NCI-H2196 treated with DMSO at 0.1 percent for 48 hours (cell line): ENCODE results near the gene ANAPC4.

Experiments
- DNase-seq: peaks from one replicate; lab custom pipeline; 2025; ENCODE audit not compliant: unreplicated experiment; lab: John Stamatoyannopoulos, UW

ANAPC4 gene

DNA sequence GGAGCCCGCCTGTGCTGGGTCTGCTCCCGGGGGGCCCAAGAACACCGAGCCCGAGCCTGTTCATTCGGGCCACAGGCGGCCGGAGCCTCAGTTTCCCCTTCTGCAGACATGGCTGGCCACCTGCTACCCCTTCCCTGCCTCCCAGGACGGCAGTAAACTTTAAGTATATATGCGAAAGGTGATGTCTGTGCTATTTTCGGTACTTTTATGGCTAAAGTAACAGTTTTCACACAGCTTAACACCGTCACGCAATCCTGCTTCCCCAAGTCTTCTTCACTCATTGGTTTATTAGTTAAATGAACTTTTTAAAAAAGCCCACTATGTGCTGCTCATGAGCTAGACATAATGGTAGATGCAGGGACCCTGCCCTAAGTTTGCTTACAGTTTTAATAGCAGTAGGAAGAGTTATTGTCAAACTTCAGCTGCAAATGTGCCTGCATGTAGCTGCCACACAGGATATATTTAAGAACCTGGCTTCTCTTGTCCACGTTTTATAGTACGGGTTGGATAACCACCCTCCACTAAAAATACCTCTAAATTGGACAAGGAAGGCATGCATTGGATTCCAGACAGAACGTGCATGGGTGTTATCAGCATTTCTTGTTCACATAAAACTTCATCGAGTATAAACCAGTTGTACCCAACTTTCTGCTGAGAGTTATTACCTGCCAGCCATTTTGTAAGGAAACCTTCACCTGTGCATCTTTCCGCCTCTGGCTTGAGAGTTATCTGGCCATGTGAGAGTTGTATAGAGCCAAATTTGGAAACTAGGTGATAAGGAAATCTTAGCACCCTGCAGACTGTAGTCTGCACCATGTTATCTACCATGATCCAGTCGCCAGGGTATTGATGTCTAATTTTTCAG is 741 bp downstream of the ANAPC4 start:
- DNase-seq: no peak

DNA sequence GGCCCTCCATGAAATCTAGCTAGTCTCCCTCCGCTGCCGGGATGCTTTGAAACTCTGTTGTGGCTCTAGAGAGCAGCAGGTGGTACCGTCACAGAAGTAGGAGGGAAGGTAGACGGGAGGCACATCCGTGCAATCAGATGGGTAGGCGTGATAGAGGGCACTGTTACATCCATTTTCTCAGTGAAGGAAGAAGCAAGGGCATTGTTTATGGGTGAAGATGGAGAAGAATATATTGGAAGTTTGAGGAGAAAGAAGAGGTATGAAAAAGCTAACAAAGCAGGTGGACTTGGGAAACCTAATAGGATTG is 1.3 kb downstream of the ANAPC4 start:
- no peak for DNase-seq

DNA sequence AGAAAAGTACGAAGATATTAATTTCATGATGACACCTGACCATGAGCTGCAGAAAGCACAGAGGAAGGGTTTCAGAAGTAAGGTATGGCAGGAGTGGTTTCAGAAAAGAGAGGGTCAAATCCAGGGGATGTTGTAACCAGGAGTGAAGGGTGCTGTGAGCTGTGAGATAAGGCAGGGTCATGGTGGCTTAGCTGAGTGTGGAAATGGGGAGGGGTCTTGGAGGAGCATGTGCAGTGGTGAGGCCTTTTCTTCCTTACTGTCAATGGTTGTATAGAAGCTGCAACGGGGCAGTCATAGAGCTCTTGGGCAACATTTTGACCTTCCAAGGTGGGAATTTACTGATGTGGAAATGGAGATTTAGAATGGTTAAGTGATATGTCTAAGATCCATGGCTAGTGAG is 2.5 kb downstream of the ANAPC4 start:
- no peak for DNase-seq

DNA sequence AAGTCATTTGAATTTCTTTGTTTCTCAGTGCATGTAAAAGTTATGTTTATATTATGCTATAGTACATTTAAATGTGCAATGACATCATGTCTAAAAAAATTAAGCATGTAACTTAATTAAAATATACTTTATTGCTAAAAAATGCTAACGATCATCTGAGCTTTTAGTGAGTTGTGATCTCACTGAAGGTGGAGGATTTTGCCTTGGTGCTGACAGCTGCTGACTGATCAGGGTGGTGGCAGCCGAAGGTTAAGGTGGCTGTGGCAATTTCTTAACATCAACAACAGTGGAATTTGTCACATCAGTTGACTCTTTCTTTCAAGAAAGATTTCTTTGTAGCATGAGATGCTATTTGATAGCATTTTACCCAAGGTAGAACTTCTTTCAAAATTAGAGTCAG is 6.6 kb downstream of the ANAPC4 start:
- no peak for DNase-seq

DNA sequence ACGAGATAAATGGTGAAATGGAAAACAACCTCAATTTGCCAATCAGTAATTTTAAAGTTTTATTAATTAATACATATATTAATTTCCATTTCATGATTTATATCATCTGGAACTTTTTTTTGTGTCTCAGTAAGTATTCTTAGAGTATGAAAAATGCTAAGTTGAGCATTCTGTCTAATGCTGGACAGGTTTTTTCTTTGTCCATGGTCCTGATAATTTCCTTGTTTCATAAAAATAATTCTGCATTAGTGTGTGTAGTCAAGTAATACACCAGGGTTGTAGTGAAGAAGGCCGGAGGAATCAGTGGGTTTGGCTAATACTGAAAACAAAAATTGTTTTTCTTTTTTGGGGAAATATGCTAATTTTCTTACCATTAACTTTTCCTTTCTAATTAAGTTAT is 9.9 kb downstream of the ANAPC4 start:
- no peak for DNase-seq

DNA sequence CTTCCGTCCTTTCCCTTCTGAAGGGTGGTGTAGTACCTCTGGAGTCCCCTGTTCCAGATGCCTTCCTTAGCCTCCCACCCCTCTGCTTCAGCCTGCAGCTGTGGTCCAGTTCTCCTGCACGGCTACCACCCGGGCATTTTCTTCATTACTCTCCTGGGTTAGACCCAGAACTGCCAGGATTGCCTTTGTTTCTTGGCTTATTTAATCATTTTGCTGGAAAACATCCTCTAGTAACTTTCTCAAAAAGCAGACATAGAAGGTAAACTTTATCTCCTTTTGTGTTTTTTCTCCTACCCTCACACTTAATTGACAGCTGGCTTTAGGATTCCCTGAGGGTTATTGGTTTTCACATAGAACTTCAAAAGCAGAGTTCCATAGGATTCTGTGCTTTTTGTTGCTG is 20.2 kb downstream of the ANAPC4 start:
- no peak for DNase-seq

DNA sequence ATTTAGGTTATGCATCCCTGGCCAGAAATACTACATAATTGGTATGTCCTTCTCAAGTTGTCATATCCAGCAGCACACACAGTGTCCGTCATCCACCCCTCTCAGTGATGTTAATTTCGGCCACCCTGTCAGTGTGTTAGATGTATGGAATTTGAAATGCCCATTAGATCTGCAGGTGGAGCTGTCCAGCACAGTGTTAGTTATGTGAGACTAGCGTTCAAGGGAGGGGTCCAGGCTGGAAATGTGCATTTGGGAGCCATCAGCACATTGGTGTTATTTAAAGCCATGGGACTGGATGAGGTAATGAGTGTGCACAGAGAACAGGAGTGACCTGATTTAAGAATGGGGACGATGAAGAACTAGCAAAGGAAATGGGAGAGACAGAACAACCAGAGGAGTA is 22.4 kb downstream of the ANAPC4 start:
- DNase-seq: no peak

DNA sequence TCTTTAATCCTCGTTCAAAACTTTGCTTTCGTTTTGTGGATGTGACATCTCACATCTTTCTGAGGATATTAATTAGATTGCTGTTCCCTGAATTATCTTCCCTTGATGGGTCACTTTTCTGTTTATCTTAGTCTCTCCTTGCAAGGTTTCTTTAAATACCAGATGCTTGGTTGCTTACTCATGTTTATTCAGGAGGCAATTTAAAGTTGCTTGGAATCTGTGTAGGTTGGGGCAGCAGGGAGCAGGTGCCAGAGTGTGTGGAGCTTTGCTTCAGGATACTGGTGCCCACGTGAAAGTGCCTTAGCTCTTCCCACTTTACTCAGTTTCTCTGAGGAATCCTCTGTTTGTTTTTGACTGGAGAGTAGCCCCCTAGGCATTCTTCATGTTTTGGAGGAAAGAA is 24.0 kb downstream of the ANAPC4 start:
- no peak for DNase-seq

DNA sequence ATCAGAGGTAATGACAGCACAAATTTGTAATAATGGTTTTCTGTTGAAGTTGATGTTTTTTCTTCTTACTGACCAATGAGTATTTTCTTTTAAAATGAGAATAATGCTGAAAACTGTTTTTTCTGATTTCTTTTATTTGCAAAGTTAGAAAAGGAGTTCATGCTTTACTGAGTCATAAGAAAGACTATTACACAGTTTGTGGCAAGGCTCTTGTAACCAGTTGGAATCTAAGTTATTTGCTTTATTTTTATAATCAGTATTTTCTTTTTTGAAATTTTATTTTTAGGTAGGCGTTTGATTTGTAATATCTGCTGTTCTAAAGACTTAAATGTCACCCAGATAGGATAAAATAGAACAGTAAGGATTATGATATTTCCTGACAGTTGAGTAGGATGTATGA is 25.5 kb downstream of the ANAPC4 start:
- no peak for DNase-seq

DNA sequence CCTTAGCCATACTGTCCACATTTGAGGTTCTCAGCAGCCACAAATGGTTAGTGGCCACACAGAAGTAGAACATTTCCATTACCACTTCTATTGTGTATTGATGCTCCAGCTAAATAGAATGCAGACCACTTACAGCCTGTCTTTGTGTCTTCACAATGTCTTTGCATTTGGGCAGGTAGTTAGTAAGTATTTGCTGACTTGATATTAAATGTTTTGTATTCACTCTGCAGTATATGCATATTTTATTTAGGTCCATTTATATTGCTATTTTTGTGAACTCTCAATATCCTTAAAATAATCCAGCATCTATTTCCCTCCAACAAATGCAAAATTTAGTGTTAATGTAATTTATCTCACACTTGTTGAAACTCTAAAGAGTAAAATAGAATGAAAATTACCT is 26.6 kb downstream of the ANAPC4 start:
- no peak for DNase-seq

DNA sequence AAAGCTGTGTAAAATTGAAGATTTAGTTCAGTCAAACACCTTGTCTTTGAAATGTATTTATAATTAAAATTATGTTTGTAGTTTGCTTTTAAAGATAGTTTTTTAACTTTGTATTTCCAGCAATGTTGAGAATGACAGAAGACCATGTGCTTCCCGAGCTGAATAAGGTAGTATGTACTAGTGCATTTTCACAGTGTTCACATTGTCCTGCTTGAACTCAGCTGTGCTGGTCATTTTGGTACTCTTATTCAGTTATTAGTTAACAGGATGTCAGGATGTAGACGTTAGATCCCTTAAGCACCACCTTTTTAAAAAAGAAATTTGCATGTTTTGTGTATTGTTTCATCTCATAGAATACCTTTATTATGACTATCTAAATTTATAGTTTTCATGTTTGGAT is 28.4 kb downstream of the ANAPC4 start:
- no peak for DNase-seq

DNA sequence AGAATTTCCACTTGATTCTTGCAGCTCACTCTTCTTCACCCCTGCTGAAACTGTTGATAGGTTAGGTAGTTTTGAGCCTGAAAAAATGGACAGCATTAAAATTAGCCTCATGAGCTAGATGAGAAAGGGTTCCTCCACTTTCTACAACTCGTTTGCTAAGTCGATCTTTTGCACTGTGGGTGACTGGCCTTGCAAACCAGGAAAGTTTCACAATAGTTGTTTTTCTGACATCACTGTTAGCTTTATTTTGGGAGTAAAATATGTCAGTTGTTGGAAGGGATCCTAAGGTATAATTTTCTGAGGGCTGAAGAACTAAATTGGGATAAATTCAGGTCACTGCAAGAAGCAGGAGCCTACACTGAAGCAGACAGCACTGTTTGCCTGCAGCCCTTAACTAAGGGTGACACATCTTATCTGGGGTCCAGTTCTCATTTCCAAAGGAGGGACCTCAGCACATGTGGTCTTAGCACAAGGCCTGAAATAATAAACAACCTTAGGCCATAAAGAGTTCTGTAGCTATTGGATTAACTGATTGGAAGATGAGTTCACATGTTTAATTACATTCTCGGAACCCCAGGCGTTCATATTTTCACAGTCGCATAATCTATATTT is 29.1 kb downstream of the ANAPC4 start:
- no peak for DNase-seq

DNA sequence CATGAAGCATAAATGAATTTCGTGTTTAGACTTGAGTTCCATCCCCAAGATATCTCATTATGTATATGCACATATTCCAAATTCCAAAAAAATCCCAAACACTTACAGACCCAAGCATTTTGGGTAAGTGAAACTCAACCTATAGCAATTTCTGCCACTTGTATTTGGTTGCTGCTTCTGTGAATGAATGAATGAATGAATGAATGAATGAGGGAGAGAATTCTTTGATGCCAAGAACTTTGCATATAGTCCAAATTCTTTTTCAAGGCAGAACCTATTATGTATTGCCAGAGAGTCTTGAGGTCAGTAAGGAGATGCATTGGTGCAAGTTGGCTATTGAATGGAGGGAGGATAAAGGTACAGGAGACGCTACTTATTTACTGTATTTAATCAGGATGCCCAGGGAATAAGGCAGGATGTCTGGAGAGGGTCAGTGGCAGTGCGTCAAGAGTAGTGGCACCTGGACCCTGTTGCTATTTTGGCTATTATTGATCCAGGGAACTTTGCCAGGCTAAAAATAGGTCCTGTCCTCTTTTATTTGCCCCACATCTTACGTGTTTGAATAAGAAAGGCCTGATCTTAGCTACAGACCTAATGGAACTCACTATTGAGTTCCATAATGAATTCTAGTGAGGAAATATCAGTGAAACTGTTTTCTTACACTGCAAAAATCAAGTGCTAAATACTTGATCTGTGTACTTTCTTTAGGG is 33.9 kb downstream of the ANAPC4 start:
- DNase-seq: no peak

DNA sequence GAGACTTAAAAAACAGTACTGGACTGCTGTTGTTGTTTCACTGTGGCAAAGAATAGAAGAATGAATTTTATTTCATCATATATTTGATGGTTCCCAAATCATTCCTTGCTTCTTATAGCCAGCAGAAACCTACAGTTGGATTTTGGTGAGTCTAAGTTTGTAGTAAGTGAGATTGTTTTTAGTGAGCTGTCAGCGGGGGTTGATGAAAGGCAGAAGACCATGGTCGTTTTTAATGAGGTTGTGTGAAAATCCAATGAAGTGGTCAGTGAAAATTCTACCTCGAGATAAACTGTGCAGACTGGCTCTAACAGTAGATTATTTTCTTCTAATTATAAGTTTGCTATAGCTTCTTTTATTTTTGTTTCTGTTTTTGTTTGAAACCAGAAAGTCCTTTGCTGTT is 36.2 kb downstream of the ANAPC4 start:
- DNase-seq: no peak

DNA sequence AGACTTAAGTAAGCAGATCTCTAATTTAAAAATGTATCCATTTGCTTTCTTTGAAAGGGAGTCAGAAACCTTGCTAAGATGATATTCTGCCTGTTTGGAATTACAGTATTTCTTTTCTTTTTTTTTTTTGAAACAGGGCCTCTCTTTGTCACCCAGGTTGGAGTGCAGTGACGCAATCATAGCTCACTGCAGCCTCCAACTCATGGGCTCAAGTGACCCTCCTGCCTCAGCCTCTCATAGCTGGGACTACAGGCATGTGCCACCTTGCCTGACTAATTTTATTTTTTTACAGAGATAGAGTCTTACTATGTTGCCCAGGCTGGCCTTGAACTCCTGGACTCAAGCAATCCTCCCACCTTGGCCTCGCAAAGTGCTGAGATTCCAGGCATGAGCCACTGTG is 40.0 kb downstream of the ANAPC4 start:
- no peak for DNase-seq

DNA sequence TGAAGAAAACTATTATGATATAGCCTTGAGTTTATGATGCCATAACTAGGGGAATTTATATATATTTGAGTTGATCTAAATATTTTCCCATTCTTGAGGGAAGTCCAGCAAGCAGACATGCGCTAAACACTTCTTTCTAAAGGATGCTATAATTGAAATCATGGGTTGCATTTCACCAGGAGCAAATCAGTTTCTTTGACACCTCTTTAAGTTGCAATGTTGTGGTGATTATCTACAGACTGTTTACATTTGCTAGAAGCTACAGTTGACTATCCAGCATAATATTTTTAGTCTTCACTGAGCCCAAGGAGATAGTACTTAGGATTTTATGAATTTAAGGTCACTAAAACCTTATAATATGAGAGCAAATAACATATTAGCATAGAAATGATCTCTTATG is 43.9 kb downstream of the ANAPC4 start:
- no peak for DNase-seq

DNA sequence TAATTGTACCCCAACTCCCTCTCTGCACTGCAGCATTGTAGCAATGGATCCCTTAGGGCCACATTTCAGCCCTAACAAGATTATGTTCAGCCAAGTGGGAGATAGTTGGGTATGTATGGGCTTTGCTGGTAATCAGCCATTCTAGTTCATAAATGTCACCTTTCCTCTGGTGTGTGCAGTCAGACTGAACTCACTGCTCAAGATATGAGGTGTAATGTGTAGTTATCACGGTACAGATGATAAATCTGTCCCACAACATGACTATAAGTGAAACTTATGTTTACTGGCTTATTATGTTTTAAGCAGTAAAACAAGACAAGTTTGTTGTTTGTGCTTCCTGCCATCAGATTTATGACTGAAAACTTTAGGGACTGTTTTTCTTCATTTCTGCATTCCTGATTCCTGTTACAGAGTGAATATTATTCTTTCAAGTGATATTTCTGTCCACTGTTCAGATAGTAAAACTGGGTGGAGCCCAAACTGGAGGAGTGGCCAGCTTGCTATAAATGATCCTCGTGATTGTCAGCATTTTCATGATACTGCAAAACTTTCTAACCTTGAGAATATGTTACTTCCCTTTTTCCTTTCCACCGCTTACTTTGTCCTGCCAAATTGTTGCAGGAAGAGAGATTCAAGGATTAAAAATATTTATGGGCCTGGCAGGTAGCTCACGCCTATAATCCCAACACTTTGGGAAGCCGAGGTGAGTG is 44.9 kb downstream of the ANAPC4 start:
- no peak for DNase-seq

DNA sequence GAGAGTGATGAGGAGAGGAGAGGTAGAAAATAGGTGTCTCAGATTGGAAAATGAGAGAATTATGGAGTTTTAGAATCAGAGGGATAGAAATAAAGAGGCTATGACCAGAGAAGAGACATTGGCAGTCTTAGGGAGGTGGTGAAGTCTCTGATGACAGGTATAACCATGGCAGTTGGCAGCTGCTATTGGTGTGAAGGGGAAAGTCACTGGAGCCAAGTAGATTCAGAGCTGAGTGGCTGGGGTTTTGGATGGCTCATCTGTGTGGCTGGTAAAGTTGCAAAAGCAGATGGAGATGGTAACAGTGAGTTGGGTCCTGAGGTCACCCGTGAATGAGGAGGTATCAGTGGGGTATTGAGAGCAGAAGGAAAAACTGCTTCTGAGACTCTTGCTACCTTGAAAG is 46.5 kb downstream of the ANAPC4 start:
- no peak for DNase-seq

DNA sequence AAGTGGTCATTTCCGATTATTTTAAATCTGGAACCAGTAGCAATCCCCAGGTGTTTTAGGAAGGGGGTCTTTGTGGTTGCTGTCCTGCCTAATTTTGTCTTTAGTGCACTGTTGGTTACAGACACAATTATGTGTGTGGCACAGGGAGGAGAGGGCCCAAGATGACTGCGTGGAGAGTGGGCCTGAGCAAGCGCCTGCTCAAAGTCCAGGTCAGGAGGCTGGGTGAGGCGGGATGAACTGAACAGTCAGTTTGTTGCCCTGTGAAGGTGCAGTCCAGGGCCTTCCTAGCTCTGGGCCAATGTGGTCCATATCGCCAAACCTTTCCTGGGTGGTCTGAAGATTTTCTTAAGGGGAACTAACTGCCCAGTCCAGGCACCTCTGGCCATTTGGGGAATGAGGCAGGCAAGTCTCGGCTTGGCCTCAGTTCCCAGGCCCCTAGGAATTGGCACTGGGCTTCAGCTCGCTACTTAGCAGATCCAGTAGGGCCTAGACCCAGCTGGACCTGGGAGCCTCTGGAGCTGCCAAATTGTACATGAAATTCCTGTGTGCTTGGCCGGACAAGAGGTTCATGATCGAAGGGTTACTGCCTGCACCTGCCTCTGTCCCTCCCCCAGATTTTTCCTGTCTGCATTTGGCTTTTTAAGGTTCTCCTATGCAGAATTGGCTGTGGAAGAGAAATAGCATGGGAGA is 47.6 kb downstream of the ANAPC4 start:
- no peak for DNase-seq

DNA sequence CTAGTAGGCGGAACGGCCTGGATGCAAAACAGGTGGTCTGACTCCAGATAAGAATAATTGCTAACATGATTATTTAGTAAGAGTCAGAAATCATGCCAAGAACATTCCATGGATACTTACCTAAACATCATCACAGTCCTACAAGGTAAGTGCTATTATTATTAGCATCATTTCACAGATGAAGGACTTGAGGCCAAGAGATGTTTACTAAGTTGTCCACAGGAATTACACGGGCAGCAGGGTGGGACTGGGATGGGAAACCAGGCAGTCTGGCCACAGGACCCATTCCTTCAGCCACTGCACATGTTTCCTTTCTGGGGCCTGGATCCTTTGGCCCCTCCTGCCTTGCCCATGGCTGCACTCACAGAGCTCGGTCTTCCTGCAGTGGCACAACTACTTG is 48.3 kb downstream of the ANAPC4 start:
- no peak for DNase-seq

DNA sequence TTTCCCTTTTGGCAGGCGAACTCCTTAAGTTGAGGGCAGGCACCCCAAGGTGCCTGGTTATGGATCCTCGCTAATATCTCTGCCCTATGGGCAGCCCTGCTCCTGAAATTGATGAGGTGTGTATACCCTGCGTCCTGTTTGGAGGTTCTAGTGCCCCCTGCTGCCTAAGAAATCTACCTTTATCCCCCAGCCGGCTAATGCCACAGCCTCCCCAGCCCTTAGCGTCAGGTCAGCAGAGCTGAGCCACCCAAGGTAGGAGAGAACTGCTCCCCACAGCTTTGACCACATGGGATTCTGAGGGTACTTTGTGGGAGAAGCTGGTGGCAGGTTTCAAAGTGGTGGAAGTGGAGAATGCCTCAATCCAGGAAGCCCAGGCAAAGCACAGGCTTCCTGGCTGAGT is 50.8 kb downstream of the ANAPC4 start:
- DNase-seq: no peak
